ENCODE measurements around the gene GLO1.

The GLO1 gene

GRCh38 chr6:38634518-38634917, 68.4 kb downstream of the GLO1 start:
- Mint-ChIP-seq H3K27me3 (no peaks in the 10 kb centered on the region), H3K27ac (no peak overlapping the region), H3K4me1 (ENCODE audit: low read depth) (peaks cover 50% of the 10 kb centered on the region), H3K36me3 (ENCODE audit: low read depth) (peaks cover 5% of the 10 kb centered on the region), H3K9me3 (peaks cover 4% of the 10 kb centered on the region), H3K4me3 (no peak overlapping the region)

- Mint-ChIP-seq H3K4me1 (ENCODE audit: low read depth) (peaks cover 34% of the 10 kb centered on the region), H3K9me3 (peaks cover 4% of the 10 kb centered on the region), H3K4me3 (no peak overlapping the region), H3K36me3 (ENCODE audit: low read depth) (peaks cover 5% of the 10 kb centered on the region), H3K27ac (no peak overlapping the region), H3K27me3 (no peaks in the 10 kb centered on the region)
These were observed 70.5 kb downstream of the GLO1 start for GRCh38 chr6:38632490-38632889.

GRCh38 chr6:38631186-38631783, 71.7 kb downstream of the GLO1 start:
- H3K4me1 Mint-ChIP-seq (ENCODE audit: low read depth): peaks cover 22% of the 10 kb centered on the region
- H3K36me3 Mint-ChIP-seq (ENCODE audit: low read depth): peaks cover 5% of the 10 kb centered on the region
- no peak overlapping the region for H3K27ac Mint-ChIP-seq
- no peaks in the 10 kb centered on the region for H3K27me3 Mint-ChIP-seq
- H3K4me3 Mint-ChIP-seq: no peak overlapping the region
- H3K9me3 Mint-ChIP-seq: peaks cover 4% of the 10 kb centered on the region

Measured in stimulated activated naive CD8-positive, alpha-beta T cell treated with anti-CD3 and anti-CD28 coated beads, Interleukin-15, Interleukin-2, amounts not matched to agents 100 ng/mL and 50 ng/mL, for 24 hours (primary cell).